GM21619 (cell line): ENCODE measurements around the gene SLC44A1.

Experiments used
- ATAC-seq: cut with Tn5 transposase; IDR thresholded peaks from one replicate; pipeline ENCODE4 v1.9.1; 2021; ENCODE audit not compliant: unreplicated experiment

The SLC44A1 gene

GRCh38 chr9:105419816-105420597, 175.6 kb downstream of the SLC44A1 start:
- no peak for ATAC-seq

DNA sequence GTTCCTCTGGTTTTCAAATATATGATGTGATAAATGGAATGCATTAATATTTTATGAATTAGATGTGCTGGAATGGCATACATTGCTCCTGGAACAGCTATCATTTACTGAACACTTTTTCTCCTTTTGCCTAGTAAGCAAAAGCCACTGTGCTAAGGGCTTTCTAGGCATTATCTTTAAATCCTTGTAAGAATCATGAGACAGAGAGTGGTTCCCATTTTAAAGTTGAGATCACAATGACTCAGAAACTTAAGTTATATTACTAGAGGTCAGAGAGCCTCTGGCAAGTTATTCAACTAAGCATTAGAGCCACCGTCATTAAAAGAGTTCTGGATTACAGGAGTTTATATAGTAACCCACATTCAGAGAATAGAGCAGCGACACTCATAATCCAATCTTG, 176.7 kb downstream of the SLC44A1 start:
- ATAC-seq: no peak

- no peak for ATAC-seq
These were observed 177.4 kb downstream of the SLC44A1 start for GRCh38 chr9:105421864-105422263.

DNA sequence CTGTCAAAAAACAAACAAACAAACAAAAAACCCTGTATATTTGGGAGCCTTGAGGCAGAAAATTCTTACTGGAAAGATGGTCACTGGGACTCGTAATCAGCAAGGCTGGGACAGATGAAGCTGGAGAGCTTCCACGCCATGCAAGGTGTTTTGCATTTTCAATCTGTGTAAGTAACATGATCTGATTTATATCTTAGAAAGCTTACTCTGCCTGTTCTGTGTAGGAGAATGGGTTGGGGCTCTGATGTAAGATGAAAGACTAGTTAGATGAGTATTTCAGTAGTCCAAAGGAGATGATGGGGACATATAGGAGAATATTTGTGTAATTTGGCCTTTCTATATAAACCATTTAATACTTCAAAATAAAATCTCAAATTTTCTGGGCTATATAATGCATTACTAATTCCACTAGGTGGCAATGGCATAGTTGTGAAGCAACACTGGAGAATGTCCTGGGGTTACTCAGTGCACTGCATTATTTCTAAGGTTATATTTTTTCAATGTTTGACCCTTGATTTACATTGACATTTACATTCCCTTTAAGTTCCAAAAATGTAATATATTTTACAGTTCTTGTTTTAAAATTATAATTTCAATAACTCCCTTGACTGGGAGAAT, 181.5 kb downstream of the SLC44A1 start:
- peak; percentile 75 for ATAC-seq

DNA sequence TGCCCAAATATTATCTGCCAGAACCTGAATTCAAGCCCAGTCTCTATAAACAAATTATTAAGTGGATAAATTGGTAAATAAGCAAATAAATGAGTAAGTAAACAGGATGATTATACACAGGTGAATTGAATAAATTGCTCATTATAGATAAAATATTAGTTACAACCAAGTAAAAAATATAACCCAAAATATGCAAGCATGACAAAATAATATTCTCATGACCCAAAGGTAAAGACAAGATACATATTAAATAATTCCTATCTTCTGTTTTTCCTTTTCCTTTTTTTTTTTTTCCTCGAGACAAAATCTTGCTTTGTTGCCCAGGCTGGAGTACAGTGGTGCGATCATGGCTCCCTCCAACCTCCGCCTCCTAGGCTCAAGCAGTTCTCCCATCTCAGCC, 182.2 kb downstream of the SLC44A1 start:
- no peak for ATAC-seq

DNA sequence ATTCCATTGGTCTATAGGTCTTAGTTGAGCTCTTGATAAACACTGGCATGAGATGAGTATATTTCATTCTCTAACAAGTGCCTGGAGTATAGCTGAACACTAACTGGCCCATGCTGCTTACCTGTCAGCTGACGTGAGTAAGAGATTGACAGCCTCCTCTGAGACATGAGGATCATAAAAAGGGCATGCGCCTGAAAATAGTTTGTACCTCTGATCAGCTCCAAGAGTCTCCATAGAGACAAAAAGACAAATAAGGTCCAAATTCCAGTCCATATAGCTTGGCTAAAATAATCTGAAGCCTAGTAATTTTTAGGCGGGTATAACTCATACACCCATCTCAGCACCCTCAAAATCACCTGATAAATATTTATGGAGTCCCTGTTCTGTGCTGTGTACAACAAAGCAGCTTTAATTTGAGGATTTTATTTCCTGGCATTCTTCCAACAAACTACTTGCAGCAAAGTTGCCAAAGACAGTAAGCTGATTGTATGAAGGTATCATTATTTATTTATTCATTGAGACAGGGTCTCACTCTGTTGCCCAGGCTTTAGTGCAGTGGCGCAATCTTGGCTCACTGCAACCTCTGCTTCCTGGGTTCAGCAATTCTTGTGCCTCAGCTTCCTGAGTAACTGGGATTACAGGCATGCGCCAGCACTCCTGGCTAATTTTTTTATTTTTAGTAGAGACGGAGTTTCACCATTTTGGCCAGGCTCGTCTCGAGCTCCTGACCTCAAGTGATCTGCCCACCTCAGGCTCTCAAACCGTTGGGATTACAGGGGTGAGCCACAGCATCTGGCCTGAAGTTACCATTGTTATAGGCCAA, 187.2 kb downstream of the SLC44A1 start:
- no peak for ATAC-seq

DNA sequence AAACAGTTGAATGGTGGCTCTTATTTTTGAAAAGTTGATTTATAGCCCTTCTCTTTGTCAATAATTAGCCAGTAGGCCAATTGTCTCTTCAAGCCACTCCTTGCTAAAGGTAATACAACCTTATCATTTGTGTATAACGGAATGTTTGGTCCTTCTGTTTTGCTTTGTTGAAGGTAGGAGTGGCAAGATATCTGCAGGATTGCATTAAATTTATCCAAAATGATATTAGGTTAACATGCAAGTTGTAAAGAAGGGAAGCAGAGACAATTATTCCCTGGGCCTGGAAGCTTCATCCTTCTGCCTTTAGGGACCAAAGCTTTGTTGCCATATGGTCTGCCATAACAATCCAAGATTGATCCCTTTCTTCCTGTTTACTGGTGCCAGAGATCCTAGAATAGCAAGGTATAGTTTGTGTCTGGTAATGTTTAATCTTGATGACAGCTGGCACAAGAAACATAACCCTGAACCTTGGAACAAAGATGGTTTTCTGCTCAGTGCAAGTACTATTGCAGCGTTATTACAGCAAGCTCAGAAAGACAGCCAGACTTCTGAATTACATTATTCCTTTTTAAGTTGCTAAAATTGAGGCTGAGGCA, 187.9 kb downstream of the SLC44A1 start:
- no peak for ATAC-seq

- no peak for ATAC-seq
These were observed 191.0 kb downstream of the SLC44A1 start for GRCh38 chr9:105435453-105435852.

DNA sequence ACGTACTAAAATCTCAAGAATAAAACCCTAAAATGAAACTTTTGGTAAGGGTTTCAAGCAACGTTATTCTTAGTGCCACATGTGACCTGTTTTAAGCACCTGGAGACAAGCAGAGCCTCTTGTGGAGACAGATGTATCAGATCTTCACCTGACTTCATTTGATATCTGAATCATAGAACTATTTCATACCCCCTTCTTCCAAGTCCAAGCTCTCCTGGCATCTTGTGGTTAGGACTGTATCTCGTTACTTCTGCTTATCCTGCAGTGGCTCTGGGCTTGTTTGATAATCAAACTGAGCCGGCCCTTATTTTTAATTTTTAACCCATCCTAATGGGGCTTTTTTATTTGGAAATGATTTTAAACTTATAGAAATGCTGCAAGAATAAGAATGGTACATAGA, 192.3 kb downstream of the SLC44A1 start:
- no peak for ATAC-seq

GRCh38 chr9:105437704-105438103, 193.3 kb downstream of the SLC44A1 start:
- no peak for ATAC-seq

DNA sequence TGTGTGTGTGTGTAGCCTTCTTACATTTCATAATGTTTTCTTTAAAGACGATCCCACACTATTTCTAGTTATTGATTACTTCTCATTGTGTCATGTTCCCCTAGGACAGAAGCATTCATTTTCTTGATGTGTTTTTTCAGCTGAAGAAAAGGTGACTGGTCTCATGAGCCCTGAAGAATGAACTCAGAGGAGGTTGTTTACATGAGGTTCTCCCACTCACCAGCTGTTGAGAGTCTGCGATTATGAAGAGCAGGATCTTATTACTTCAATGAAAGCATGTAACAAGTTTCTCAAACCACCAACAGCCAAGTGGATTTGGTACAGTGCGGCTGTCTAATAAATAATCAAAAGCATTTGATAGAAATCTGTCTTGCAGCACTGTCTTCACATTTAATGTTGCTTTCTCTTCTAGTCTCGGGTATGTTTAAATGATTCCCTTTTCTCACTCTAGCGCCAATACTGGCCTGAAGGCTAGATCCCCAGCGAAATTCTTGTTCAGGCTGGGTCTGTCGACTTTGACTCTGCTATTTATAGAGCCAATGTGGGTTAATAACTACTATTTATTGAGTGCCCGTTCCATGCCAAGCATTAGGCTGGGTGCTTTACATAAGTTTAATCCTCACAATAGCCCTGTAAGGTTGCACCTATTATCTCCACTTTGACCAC, 193.8 kb downstream of the SLC44A1 start:
- no peak for ATAC-seq

DNA sequence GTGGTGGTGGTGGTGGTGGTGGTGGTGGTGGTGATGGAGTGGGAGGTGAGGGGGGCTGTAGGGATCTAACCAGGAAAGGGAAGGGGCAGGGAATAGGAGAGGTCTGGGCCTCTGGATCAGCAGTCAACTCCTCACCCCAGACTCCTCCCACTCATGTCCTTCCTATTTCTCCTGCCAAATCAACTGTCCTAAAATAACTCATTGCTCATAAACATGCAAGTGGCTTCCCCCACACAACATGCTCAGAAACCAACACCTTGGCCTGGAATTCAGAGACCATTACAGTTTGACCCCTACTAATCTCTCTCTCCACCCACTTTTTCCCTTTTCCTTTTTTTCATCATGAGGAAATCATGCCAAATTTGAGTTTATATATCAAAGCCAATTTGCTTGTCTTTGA, 195.0 kb downstream of the SLC44A1 start:
- no peak for ATAC-seq

DNA sequence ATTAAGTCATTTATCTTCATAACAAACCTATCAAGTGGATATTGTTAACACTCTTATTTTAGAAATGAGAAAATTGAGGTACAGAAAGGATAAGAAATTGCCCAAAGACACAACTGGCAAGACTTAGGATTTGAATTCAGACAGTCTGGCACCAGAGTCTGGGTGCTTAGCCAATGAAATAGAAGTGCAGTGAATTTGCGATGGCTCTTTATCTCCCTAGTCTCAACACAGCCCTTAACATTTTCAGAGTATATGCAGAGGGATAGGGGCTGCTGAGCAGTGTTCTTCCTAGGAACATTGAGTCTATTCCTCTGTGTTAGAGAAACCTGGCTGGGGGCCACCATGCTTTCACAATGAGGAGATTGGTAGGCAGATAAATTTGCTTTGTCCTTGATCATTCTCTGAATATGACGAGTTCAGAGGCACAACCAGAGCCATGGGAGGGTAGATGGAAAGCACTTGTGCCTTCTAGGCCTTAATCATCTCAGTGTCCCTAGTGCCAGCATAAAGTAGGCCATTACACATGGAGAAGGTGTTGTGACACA, 197.2 kb downstream of the SLC44A1 start:
- no peak for ATAC-seq

- ATAC-seq: no peak
These were observed 198.7 kb downstream of the SLC44A1 start for GRCh38 chr9:105443121-105443520.

DNA sequence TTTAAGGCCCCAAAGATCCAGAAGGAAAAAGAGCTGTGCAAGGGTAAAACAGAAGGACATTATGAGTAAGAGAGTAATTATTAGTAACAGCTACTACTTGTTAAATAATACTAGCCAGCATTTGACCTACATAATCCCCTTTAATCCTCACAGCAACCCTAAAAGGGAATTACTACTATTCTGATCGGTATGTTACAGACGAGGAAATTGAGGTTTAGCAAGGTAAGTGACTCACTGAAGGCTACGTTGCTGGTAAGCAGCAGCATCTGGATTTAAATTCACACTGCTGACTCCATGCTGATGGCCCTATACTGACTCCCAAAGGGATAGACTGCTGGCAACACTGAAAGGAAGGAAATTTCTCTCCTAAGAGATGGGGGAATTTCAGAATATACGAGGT, 199.7 kb downstream of the SLC44A1 start:
- ATAC-seq: no peak

- no peak for ATAC-seq
These were observed 200.9 kb downstream of the SLC44A1 start for GRCh38 chr9:105445203-105445881.

GRCh38 chr9:105447386-105447813, 202.9 kb downstream of the SLC44A1 start:
- ATAC-seq: no peak

GRCh38 chr9:105447814-105448812, 203.7 kb downstream of the SLC44A1 start, which contains the start of gene FSD1L:
Gene FSD1L, plus strand, starts transcription at chr9:105448034. Its CDS starts 187 bp downstream, at chr9:105448221.
- peak; percentile 94 for ATAC-seq

GRCh38 chr9:105449081-105449480, 204.6 kb downstream of the SLC44A1 start:
- ATAC-seq: no peak
